HG03558 (cell line): ENCODE measurements around the gene NCK1.
"Not testable (repeated sequence)": the region's sequence is repeated elsewhere in the genome, so short reads cannot be mapped to it uniquely, and the experiment has no call there.

Experiments used
- ATAC-seq: cut with Tn5 transposase; IDR thresholded peaks from one replicate; pipeline ENCODE4 v1.9.1; 2021; ENCODE audit warnings: moderate number of reproducible peaks; ENCODE audit not compliant: unreplicated experiment; ENCODE audit errors: extremely low read depth

The NCK1 gene

GRCh38 chr3:136979204-136979603, 117.2 kb downstream of the NCK1 start:
- no peak for ATAC-seq

- ATAC-seq, result no peak
Measured at GRCh38 chr3:136979684-136980083, 117.7 kb downstream of the NCK1 start.

- no peak for ATAC-seq
Measured at GRCh38 chr3:136982033-136982432, 120.0 kb downstream of the NCK1 start.

GRCh38 chr3:136982520-136983138, 120.6 kb downstream of the NCK1 start:
- no peak for ATAC-seq

GRCh38 chr3:136984837-136985236, 122.8 kb downstream of the NCK1 start:
- no peak for ATAC-seq

- ATAC-seq, result not testable (repeated sequence)
Measured at GRCh38 chr3:136987398-136987980, 125.5 kb downstream of the NCK1 start.

- no peak for ATAC-seq
Measured at GRCh38 chr3:136988651-136989050, 126.6 kb downstream of the NCK1 start.

GRCh38 chr3:136989781-136990524, 127.9 kb downstream of the NCK1 start:
- no peak for ATAC-seq

GRCh38 chr3:136990826-136991225, 128.8 kb downstream of the NCK1 start:
- ATAC-seq, result no peak

- ATAC-seq, result no peak
Measured at GRCh38 chr3:136992115-136992514, 130.1 kb downstream of the NCK1 start.

GRCh38 chr3:136994772-136995516, 132.9 kb downstream of the NCK1 start:
- ATAC-seq, result no peak

- ATAC-seq, result no peak
Measured at GRCh38 chr3:136995652-136996051, 133.6 kb downstream of the NCK1 start.
